H9 (cell line): Measurements from ENCODE around the gene GFY. TPM values are rescaled to one million over a fixed set of nuclear protein-coding genes. Genes with fewer than 3 reads are reported as not detected.

Source experiments
- DNase-seq: peaks from one replicate; pipeline ENCODE4 v3.0.0-alpha.2; 2017
- H2AFZ ChIP-seq: one replicate; pipeline ENCODE4 v1.6.1; 2013; ENCODE audit warnings: mild to moderate bottlenecking, low read length, control low read depth, moderate library complexity
- H2AK5ac ChIP-seq: 2 replicates; pipeline ENCODE4 v1.6.1; 2013; ENCODE audit warnings: low read length, control low read depth, mixed read lengths; ENCODE audit not compliant: insufficient read length
- H2BK120ac ChIP-seq: one replicate; pipeline ENCODE4 v1.6.1; 2013; ENCODE audit warnings: low read depth, mild to moderate bottlenecking, low read length, control low read depth, inconsistent platforms; ENCODE audit not compliant: poor library complexity, severe bottlenecking
- H2BK12ac ChIP-seq: 2 replicates; pipeline ENCODE4 v1.6.1; 2013; ENCODE audit warnings: low read length, control low read depth, mixed read lengths, low read depth; ENCODE audit not compliant: insufficient read length
- H2BK15ac ChIP-seq: 2 replicates; pipeline ENCODE4 v1.6.1; 2013; ENCODE audit warnings: low read depth, low read length, control low read depth
- H2BK20ac ChIP-seq: one replicate; pipeline ENCODE4 v1.6.1; 2013; ENCODE audit warnings: low read depth, mild to moderate bottlenecking, low read length, control low read depth, inconsistent platforms; ENCODE audit not compliant: poor library complexity, severe bottlenecking
- H2BK5ac ChIP-seq: 2 replicates; pipeline ENCODE4 v1.6.1; 2013; ENCODE audit warnings: low read length, control low read depth, mixed read lengths; ENCODE audit not compliant: insufficient read length
- H3K14ac ChIP-seq: 2 replicates; pipeline ENCODE4 v1.6.1; 2013; ENCODE audit warnings: low read length, control low read depth; ENCODE audit not compliant: insufficient read depth
- H3K18ac ChIP-seq: 2 replicates; pipeline ENCODE4 v1.6.1; 2013; ENCODE audit warnings: low read depth, mild to moderate bottlenecking, mixed read lengths, low read length, control low read depth; ENCODE audit not compliant: insufficient read length
- H3K23ac ChIP-seq: 2 replicates; pipeline ENCODE4 v1.6.1; 2013; ENCODE audit warnings: low read length, control low read depth, mixed read lengths, low read depth; ENCODE audit not compliant: insufficient read length
- H3K23me2 ChIP-seq: 2 replicates; pipeline ENCODE4 v1.6.1; 2013; ENCODE audit warnings: low read depth, mild to moderate bottlenecking, mixed read lengths, low read length, control low read depth; ENCODE audit not compliant: insufficient read length, poor library complexity, severe bottlenecking
- H3K27ac ChIP-seq: 2 replicates; pipeline ENCODE4 v1.5.1; 2013; ENCODE audit warnings: low read length, control low read depth, mixed read lengths, low read depth; ENCODE audit not compliant: insufficient read length
- H3K27me3 ChIP-seq: 2 replicates; pipeline ENCODE4 v1.6.1; 2013; ENCODE audit warnings: low read length, control low read depth, inconsistent platforms; ENCODE audit not compliant: insufficient read depth
- H3K4ac ChIP-seq: 2 replicates; pipeline ENCODE4 v1.6.1; 2013; ENCODE audit warnings: low read depth, mild to moderate bottlenecking, control low read depth, inconsistent platforms, low read length, moderate library complexity
- H3K4me1 ChIP-seq: 2 replicates; pipeline ENCODE4 v1.6.1; 2013; ENCODE audit warnings: low read length, control low read depth, inconsistent platforms; ENCODE audit not compliant: insufficient read depth
- H3K4me2 ChIP-seq: 2 replicates; pipeline ENCODE4 v1.6.1; 2013; ENCODE audit warnings: low read length, control low read depth, mixed read lengths; ENCODE audit not compliant: insufficient read length, insufficient read depth
- H3K56ac ChIP-seq: 2 replicates; pipeline ENCODE4 v1.6.1; 2013; ENCODE audit warnings: low read depth, mild to moderate bottlenecking, mixed read lengths, low read length, control low read depth; ENCODE audit not compliant: insufficient read length
- H3K79me1 ChIP-seq: 2 replicates; pipeline ENCODE4 v1.6.1; 2013; ENCODE audit warnings: low read depth, mild to moderate bottlenecking, moderate library complexity, low read length, control low read depth, inconsistent platforms; ENCODE audit not compliant: insufficient read depth, poor library complexity, severe bottlenecking
- H3K79me2 ChIP-seq: 2 replicates; pipeline ENCODE4 v1.6.1; 2013; ENCODE audit warnings: low read length, control low read depth, inconsistent platforms; ENCODE audit not compliant: insufficient read depth
- H3K9ac ChIP-seq: 2 replicates; pipeline ENCODE4 v1.6.1; 2013; ENCODE audit warnings: low read length, control low read depth, mixed read lengths; ENCODE audit not compliant: insufficient read length; ENCODE audit errors: extremely low read depth
- H3K9me3 ChIP-seq: one replicate; pipeline ENCODE4 v1.6.1; 2013; ENCODE audit warnings: low read depth, low read length, inconsistent platforms; ENCODE audit not compliant: control insufficient read depth
- H3T11ph ChIP-seq: one replicate; pipeline ENCODE4 v1.6.1; 2013; ENCODE audit warnings: mild to moderate bottlenecking, low read length, control low read depth, inconsistent platforms
- H4K20me1 ChIP-seq: one replicate; pipeline ENCODE4 v1.6.1; 2013; ENCODE audit not compliant: control insufficient read depth, insufficient read length, insufficient read depth
- H4K5ac ChIP-seq: 2 replicates; pipeline ENCODE4 v1.6.1; 2013; ENCODE audit warnings: low read depth, mild to moderate bottlenecking, mixed read lengths, low read length, control low read depth; ENCODE audit not compliant: insufficient read length
- H4K8ac ChIP-seq: replicated peaks from 2 replicates; pipeline ENCODE4 v1.6.1; 2013; ENCODE audit warnings: low read length, control low read depth, mixed read lengths, low read depth; ENCODE audit not compliant: insufficient read length
- H4K91ac ChIP-seq: 2 replicates; pipeline ENCODE4 v1.6.1; 2013; ENCODE audit warnings: low read depth, mild to moderate bottlenecking, moderate library complexity, mixed read lengths, low read length, control low read depth; ENCODE audit not compliant: insufficient read length
- H3K27ac Mint-ChIP-seq, 3 experiments: 2 replicates in 2 of 3; 3 replicates in 1 of 3; pipeline ENCODE4 v1.8.0; 2020 to 2021; ENCODE audit warnings: mixed read lengths in 3 of 3, mild to moderate bottlenecking in 1 of 3, moderate library complexity in 1 of 3
- H3K27me3 Mint-ChIP-seq: 2 replicates; pipeline ENCODE4 v1.8.0; 2021; ENCODE audit warnings: low read depth, mild to moderate bottlenecking, moderate library complexity, mixed read lengths
- H3K36me3 Mint-ChIP-seq, 3 experiments: 2 replicates in 2 of 3; 3 replicates in 1 of 3; pipeline ENCODE4 v1.8.0; 2020 to 2021; ENCODE audit warnings: low read depth in 3 of 3, mixed read lengths in 3 of 3; ENCODE audit not compliant: insufficient read depth in 1 of 3
- H3K4me1 Mint-ChIP-seq, 2 experiments: 2 replicates each; pipeline ENCODE4 v1.8.0; 2020; ENCODE audit warnings: mixed read lengths in 2 of 2
- H3K4me3 Mint-ChIP-seq, 2 experiments: 2 replicates in 1 of 2; 3 replicates in 1 of 2; pipeline ENCODE4 v1.8.0; 2020 to 2021; ENCODE audit warnings: mild to moderate bottlenecking in 2 of 2, mixed read lengths in 2 of 2, moderate library complexity in 1 of 2
- H3K9me3 Mint-ChIP-seq, 2 experiments: 2 replicates in 1 of 2; 3 replicates in 1 of 2; pipeline ENCODE4 v1.8.0; 2020; ENCODE audit warnings: mild to moderate bottlenecking in 2 of 2, mixed read lengths in 2 of 2, moderate library complexity in 1 of 2
- CTCF ChIP-seq: fragments of 200-600 bp; sonication (generic); conservative IDR thresholded peaks from 3 replicates; pipeline ENCODE4 v1.8.0; 2021; ENCODE audit warnings: antibody characterized with exemption, mild to moderate bottlenecking
- WGBS: extraction: QIAGEN DNeasy Blood & Tissue Kit; methylation state at CpG from one replicate; pipeline ENCODE4 v1.1.7; 2013; ENCODE audit warnings: missing lambda C conversion rate, low lambda C conversion rate, mixed read lengths; ENCODE audit not compliant: insufficient read length; ENCODE audit errors: extremely low coverage; 5-methylcytosine and 5-hydroxymethylcytosine counted together
- total RNA-seq: library from RNA; stranded (reverse); gene quantifications from 2 replicates; pipeline ENCODE4 v1.2.1, GENCODE V29; 2021

The GFY gene
- total RNA-seq, 1 experiment from 2014 or later, result 1.3 TPM

- no CpG with 5 or more reads among the region's 11 CpGs for WGBS
- Histone ChIP-seq H2BK120ac (no peak overlapping the region), H4K5ac (no peak overlapping the region), H3T11ph (no peak overlapping the region), H3K27ac (no peak overlapping the region), H4K8ac (no peak overlapping the region), H4K20me1 (no peaks in the 10 kb centered on the region), H2AK5ac (no peak overlapping the region), H2BK5ac (no peak overlapping the region), H3K18ac (no peak overlapping the region), H3K23ac (no peak overlapping the region), H3K4ac (no peak overlapping the region), H3K79me1 (no peaks in the 10 kb centered on the region), H2BK15ac (no peak overlapping the region), H3K4me1 (peaks cover 3% of the 10 kb centered on the region; the same call in 1 of the 2 replicates), H3K27me3 (no peaks in the 10 kb centered on the region; the same call in 1 of the 2 replicates), H3K14ac (no peak overlapping the region), H2BK20ac (no peak overlapping the region), H3K4me2 (peak overlapping the region; percentile 37), H2BK12ac (no peak overlapping the region), H4K91ac (no peak overlapping the region), H3K9me3 (no peaks in the 10 kb centered on the region), H3K79me2 (no peaks in the 10 kb centered on the region), H2AFZ (no peak overlapping the region), H3K9ac (no peak overlapping the region), H3K56ac (no peak overlapping the region), H3K23me2 (no peaks in the 10 kb centered on the region)
- Mint-ChIP-seq H3K9me3 (peaks cover 0 to 2% of the 10 kb centered on the region in 2 experiments; a peak in 1 of 5 replicates), H3K36me3 (peaks cover 1 to 13% (median 11%) of the 10 kb centered on the region in 3 experiments; a peak in 3 of 7 replicates), H3K4me1 (peaks cover 11 to 24% of the 10 kb centered on the region in 2 experiments), H3K27ac (no peak overlapping the region), H3K4me3 (peak overlapping the region; percentile 34 to 54; a peak in 2 of 5 replicates), H3K27me3 (peaks cover 19% of the 10 kb centered on the region)
- DNase-seq, result no peak
- no peak for TF ChIP-seq CTCF
Measured at GRCh38 chr19:49474542-49474924, 49.3 kb downstream of the GFY start.
